RWPE1 (cell line): ENCODE measurements around the gene NELL1.

Experiments used
- CTCF ChIA-PET: fragments of 350-600 bp; sonication (Branson Sonifier 250); formaldehyde crosslinking; extraction: SDS; loops from one replicate; lab custom pipeline; 2021; lab: Yijun Ruan, JAX
- POLR2A ChIA-PET: fragments of 400-600 bp; formaldehyde crosslinking; extraction: SDS; loops from one replicate; lab custom pipeline; 2020; ENCODE audit warnings: antibody characterized with exemption; ENCODE audit not compliant: low non-redundant PET; lab: Yijun Ruan, JAX
- DNase-seq: peaks from one replicate; pipeline ENCODE4 v3.0.0; 2012; ENCODE audit warnings: low spot score
- H3K27ac ChIP-seq: fragments of 450-650 bp; 2 replicates; pipeline ENCODE4 v1.5.1; 2017
- CTCF ChIP-seq: fragments of 450-650 bp; conservative IDR thresholded peaks from 2 replicates; pipeline ENCODE4 v1.5.1; 2017; ENCODE audit warnings: low read depth, mild to moderate bottlenecking

Gene NELL1

GRCh38 chr11:21038801-21039200, 369.4 kb downstream of the NELL1 start:
- POLR2A ChIA-PET, result no interaction called here
- no peak overlapping the region for H3K27ac ChIP-seq
- CTCF ChIA-PET, result no interaction called here
- no peak for TF ChIP-seq CTCF
- no peak for DNase-seq

GRCh38 chr11:21040630-21041029, 371.2 kb downstream of the NELL1 start:
- no peak overlapping the region for H3K27ac ChIP-seq
- DNase-seq, result no peak
- TF ChIP-seq CTCF, result no peak
- ChIA-PET CTCF (interaction anchor here (0.6 kb wide), 1 partner anchor 1000 kb away, joined by 3 read pairs; no protein-coding TSS in a partner anchor), POLR2A (no interaction called here)

- TF ChIP-seq CTCF, result no peak
- H3K27ac ChIP-seq, result no peak overlapping the region
- no peak for DNase-seq
- ChIA-PET POLR2A (no interaction called here), CTCF (interaction anchor here (0.8 kb wide), 1 partner anchor 859 kb away, joined by 3 read pairs; no protein-coding TSS in a partner anchor)
Measured at GRCh38 chr11:21048626-21049025, 379.2 kb downstream of the NELL1 start.

- no peak overlapping the region for H3K27ac ChIP-seq
- ChIA-PET POLR2A (no interaction called here), CTCF (no interaction called here)
- TF ChIP-seq CTCF, result no peak
- no peak for DNase-seq
Measured at GRCh38 chr11:21053466-21053865, 384.1 kb downstream of the NELL1 start.

GRCh38 chr11:21056644-21057043, 387.3 kb downstream of the NELL1 start:
- no peak overlapping the region for H3K27ac ChIP-seq
- ChIA-PET POLR2A (no interaction called here), CTCF (no interaction called here)
- no peak for TF ChIP-seq CTCF
- DNase-seq, result no peak

GRCh38 chr11:21059879-21060278, 390.5 kb downstream of the NELL1 start:
- ChIA-PET POLR2A (no interaction called here), CTCF (no interaction called here)
- TF ChIP-seq CTCF, result no peak
- DNase-seq, result no peak
- H3K27ac ChIP-seq, result no peak overlapping the region

- ChIA-PET POLR2A (no interaction called here), CTCF (no interaction called here)
- DNase-seq, result no peak
- H3K27ac ChIP-seq, result no peak overlapping the region
- TF ChIP-seq CTCF, result no peak
Measured at GRCh38 chr11:21066030-21066429, 396.6 kb downstream of the NELL1 start.
